Endothelial cell of umbilical vein (primary cell): ENCODE measurements around the gene OSBPL5. TPM values are rescaled to one million over a fixed set of nuclear protein-coding genes. Genes with fewer than 3 reads are reported as not detected.

Experiments used
- BruUV-seq: library from RNA; stranded (reverse); fragments of 400-500 nt; replicated peaks from 2 replicates; lab custom pipeline; 2021; lab: Mats Ljungman, UMichigan
- CTCF ChIA-PET: fragments of 300-600, 350-600 bp; sonication (Branson Sonifier 250); formaldehyde crosslinking; loops from one replicate; lab custom pipeline; 2021; ENCODE audit warnings: antibody characterized with exemption, inconsistent platforms; lab: Charles Lee
- POLR2A ChIA-PET: fragments of 300-600, 350-600 bp; sonication (Branson Sonifier 250); formaldehyde crosslinking; loops from one replicate; lab custom pipeline; 2021; ENCODE audit warnings: antibody characterized with exemption, inconsistent platforms; lab: Charles Lee
- DNase-seq: peaks from one replicate; pipeline ENCODE4 v3.0.0-alpha.2; 2011; ENCODE audit warnings: low read depth, low spot score
- FAIRE-seq: peaks from 2 replicates; lab custom pipeline; 2011; peaks lifted over from hg19 to GRCh38; lab: Jason Lieb, UNC
- H2AFZ ChIP-seq: 2 replicates; pipeline ENCODE4 v1.6.0; 2012; ENCODE audit warnings: low read depth, low read length, control low read depth, inconsistent platforms
- H3K27ac ChIP-seq: 2 replicates; pipeline ENCODE4 v1.5.1; 2011; ENCODE audit warnings: low read depth, mild to moderate bottlenecking, control low read depth, low read length, moderate library complexity; ENCODE audit not compliant: insufficient read depth
- H3K27me3 ChIP-seq, 2 experiments: 2 replicates each; pipeline versions ENCODE4 v1.6.0 to v1.6.1; 2011; ENCODE audit warnings: low read length in 2 of 2, mixed read lengths in 1 of 2; ENCODE audit not compliant: control insufficient read depth in 2 of 2, insufficient read depth in 2 of 2
- H3K36me3 ChIP-seq, 2 experiments: 2 replicates in 1 of 2; 3 replicates in 1 of 2; pipeline ENCODE4 v1.5.1; 2011; ENCODE audit warnings: low read length in 2 of 2, mild to moderate bottlenecking in 1 of 2, moderate library complexity in 1 of 2; ENCODE audit not compliant: control insufficient read depth in 2 of 2, insufficient read depth in 2 of 2; ENCODE audit errors: extremely low read depth in 1 of 2
- H3K4me1 ChIP-seq: 3 replicates; pipeline ENCODE4 v1.5.1; 2011; ENCODE audit warnings: mild to moderate bottlenecking, low read length; ENCODE audit not compliant: control insufficient read depth, insufficient read depth; ENCODE audit errors: extremely low read depth
- H3K4me2 ChIP-seq: 2 replicates; pipeline ENCODE4 v1.6.1; 2011; ENCODE audit warnings: low read length, control low read depth, mixed read lengths; ENCODE audit not compliant: insufficient read depth
- H3K4me3 ChIP-seq, 3 experiments: fragments of 200-600 bp in 1 of 3; sonication (generic), shearing (Covaris generic) in 1 of 3; replicated peaks in 1 of 3; 2 replicates each; pipeline ENCODE4 v1.5.1; 2011 to 2016; ENCODE audit warnings: control low read depth in 3 of 3, low read length in 3 of 3, mild to moderate bottlenecking in 2 of 3, inconsistent platforms in 1 of 3, low read depth in 1 of 3, moderate library complexity in 1 of 3; ENCODE audit not compliant: insufficient read depth in 1 of 3
- H3K79me2 ChIP-seq: 2 replicates; pipeline ENCODE4 v1.6.0; 2012; ENCODE audit warnings: low read length, inconsistent platforms; ENCODE audit not compliant: control insufficient read depth, insufficient read depth
- H3K9ac ChIP-seq: replicated peaks from 2 replicates; pipeline ENCODE3; 2011; ENCODE audit warnings: low read length, control low read depth; ENCODE audit not compliant: insufficient read depth; ENCODE audit errors: extremely low read depth
- H3K9me1 ChIP-seq: replicated peaks from 3 replicates; pipeline ENCODE4 v1.6.0; 2011; ENCODE audit warnings: mild to moderate bottlenecking, low read length; ENCODE audit not compliant: control insufficient read depth, insufficient read depth; ENCODE audit errors: extremely low read depth
- H3K9me3 ChIP-seq: replicated peaks from 2 replicates; pipeline ENCODE4 v1.5.1; 2012; ENCODE audit warnings: low read length, inconsistent platforms; ENCODE audit not compliant: control insufficient read depth, insufficient read depth
- H4K20me1 ChIP-seq: replicated peaks from 2 replicates; pipeline ENCODE3; 2011; ENCODE audit warnings: mild to moderate bottlenecking, low read length; ENCODE audit not compliant: control insufficient read depth, insufficient read depth; ENCODE audit errors: extremely low read depth
- EZH2 ChIP-seq: IDR thresholded peaks from 2 replicates; pipeline ENCODE4 v1.6.1; 2012; ENCODE audit warnings: borderline replicate concordance, low read depth, mild to moderate bottlenecking, moderate library complexity, low read length, inconsistent platforms; ENCODE audit not compliant: severe bottlenecking
- FOS ChIP-seq: IDR thresholded peaks from 2 replicates; pipeline ENCODE4 v1.6.1; 2011; ENCODE audit warnings: mild to moderate bottlenecking, low read length, moderate library complexity, borderline replicate concordance; ENCODE audit not compliant: insufficient read depth
- GATA2 ChIP-seq: IDR thresholded peaks from 2 replicates; pipeline ENCODE4 v1.7.0; 2011; ENCODE audit warnings: low read depth, mild to moderate bottlenecking, moderate library complexity, mixed read lengths, low read length; ENCODE audit not compliant: insufficient read length, insufficient read depth
- JUN ChIP-seq: IDR thresholded peaks from 2 replicates; pipeline ENCODE4 v1.6.1; 2011; ENCODE audit warnings: borderline replicate concordance, low read depth; ENCODE audit not compliant: insufficient read length, insufficient read depth
- MYC ChIP-seq: IDR thresholded peaks from one replicate; pipeline ENCODE4 v1.6.1; 2011; ENCODE audit warnings: mild to moderate bottlenecking, low read depth, low read length
- POLR2A ChIP-seq: IDR thresholded peaks from 2 replicates; pipeline ENCODE4 v1.6.1; 2012; ENCODE audit warnings: low read depth, mild to moderate bottlenecking, control low read depth, low read length
- POLR2AphosphoS5 ChIP-seq: IDR thresholded peaks from 2 replicates; pipeline ENCODE4 v1.6.1; 2012; ENCODE audit warnings: low read depth, mild to moderate bottlenecking, control low read depth, low read length, moderate library complexity; ENCODE audit not compliant: insufficient read depth
- dilution Hi-C: fragments of 300-500 bp; cut with MboI; formaldehyde crosslinking; loops from one replicate; pipeline ENCODE4 v1.15.0; 2019; ENCODE audit warnings: low sequenced_read_pairs; ENCODE audit not compliant: extremely low pct_ligation_motif_present
- intact Hi-C: fragments of 100-400 bp; cut with micrococcal nuclease; formaldehyde crosslinking; loops from one replicate; pipeline ENCODE4 v1.10.0; 2022
- polyA plus RNA-seq, 4 experiments: library from polyadenylated mRNA; depleted of rRNA in 3 of 4; stranded (reverse) in 3 of 4; unstranded in 1 of 4; fragments of >200 nt; gene quantifications; 2 replicates each; pipeline versions ENCODE4 v1.2.1 to v1.2.3, GENCODE V29; 2011 to 2012; ENCODE audit warnings: missing spikeins in 1 of 4
- total RNA-seq: library from RNA; stranded (reverse); gene quantifications from 2 replicates; pipeline ENCODE4 v1.2.3, GENCODE V29; 2021
- TF ChIP-seq, protein P1 (sequence below), 2 donors: IDR thresholded peaks; 1 replicate in 1 of 2; 2 replicates in 1 of 2; pipeline ENCODE4 v1.5.1; 2011; ENCODE audit warnings: low read length in 2 of 2, mild to moderate bottlenecking in 2 of 2, moderate library complexity in 2 of 2, control low read depth in 1 of 2, inconsistent platforms in 1 of 2, low read depth in 1 of 2; ENCODE audit not compliant: insufficient read depth in 1 of 2; ENCODE audit errors: extremely low read depth in 1 of 2
- TF ChIP-seq, protein P2 (sequence below): IDR thresholded peaks from 2 replicates; pipeline ENCODE4 v1.6.1; 2011; ENCODE audit not compliant: insufficient read depth, insufficient read length

Gene OSBPL5
- total and polyA plus RNA-seq, 2 donors (not counting 3 experiments of a cell fraction or from before 2014, with no cell fraction given): 8.7 to 37.7 TPM

DNA sequence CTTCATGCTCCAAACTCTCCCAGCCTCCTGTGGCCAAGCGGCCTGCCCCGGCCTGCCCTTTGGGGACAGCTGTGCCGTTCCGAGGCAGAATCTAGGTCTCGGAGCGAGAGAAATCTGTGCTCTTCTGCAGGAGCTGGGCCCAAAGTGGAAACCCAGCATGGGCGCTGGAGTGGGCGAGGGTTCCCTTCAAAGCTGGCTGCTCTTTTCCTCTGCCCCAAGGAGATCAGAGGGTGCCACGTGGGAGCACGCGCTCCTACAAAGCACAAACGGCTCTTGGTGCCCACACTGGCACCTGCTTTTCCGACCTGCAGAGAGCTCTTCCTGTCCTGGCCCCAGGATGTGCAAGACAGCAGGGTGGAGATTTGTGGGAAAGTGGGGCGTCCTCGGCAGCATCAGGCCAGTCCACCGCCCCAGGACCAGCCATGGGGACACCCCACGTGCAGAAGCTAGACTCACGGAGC lies 6.9 kb downstream of the OSBPL5 start:
- Histone ChIP-seq H3K79me2 (peaks cover 50% of the 10 kb centered on the region), H3K4me3 (no peak overlapping the region), H4K20me1 (no peaks in the 10 kb centered on the region), H2AFZ (no peak overlapping the region), H3K4me2 (no peak overlapping the region), H3K4me1 (peaks cover 4% of the 10 kb centered on the region), H3K9me3 (no peaks in the 10 kb centered on the region), H3K9ac (no peak overlapping the region), H3K9me1 (no peaks in the 10 kb centered on the region), H3K36me3 (no peaks in the 10 kb centered on the region), H3K27ac (no peak overlapping the region), H3K27me3 (no peaks in the 10 kb centered on the region)
- FAIRE-seq (no peak), DNase-seq (no peak)
- dilution Hi-C loops: no loop called here
- ChIA-PET CTCF (interaction anchor here (1.4 kb wide), 1 partner anchor 66 kb away, joined by 5 read pairs; no protein-coding TSS in a partner anchor), POLR2A (no interaction called here)
- no TSS peak for BruUV-seq
- intact Hi-C loops: no loop called here
- TF ChIP-seq POLR2A (no peak), MYC (no peak), FOS (no peak), EZH2 (no peak), GATA2 (no peak), JUN (no peak), POLR2AphosphoS5 (no peak)
- TF ChIP-seq, protein P1, sequence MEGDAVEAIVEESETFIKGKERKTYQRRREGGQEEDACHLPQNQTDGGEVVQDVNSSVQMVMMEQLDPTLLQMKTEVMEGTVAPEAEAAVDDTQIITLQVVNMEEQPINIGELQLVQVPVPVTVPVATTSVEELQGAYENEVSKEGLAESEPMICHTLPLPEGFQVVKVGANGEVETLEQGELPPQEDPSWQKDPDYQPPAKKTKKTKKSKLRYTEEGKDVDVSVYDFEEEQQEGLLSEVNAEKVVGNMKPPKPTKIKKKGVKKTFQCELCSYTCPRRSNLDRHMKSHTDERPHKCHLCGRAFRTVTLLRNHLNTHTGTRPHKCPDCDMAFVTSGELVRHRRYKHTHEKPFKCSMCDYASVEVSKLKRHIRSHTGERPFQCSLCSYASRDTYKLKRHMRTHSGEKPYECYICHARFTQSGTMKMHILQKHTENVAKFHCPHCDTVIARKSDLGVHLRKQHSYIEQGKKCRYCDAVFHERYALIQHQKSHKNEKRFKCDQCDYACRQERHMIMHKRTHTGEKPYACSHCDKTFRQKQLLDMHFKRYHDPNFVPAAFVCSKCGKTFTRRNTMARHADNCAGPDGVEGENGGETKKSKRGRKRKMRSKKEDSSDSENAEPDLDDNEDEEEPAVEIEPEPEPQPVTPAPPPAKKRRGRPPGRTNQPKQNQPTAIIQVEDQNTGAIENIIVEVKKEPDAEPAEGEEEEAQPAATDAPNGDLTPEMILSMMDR (IDR thresholded peaks at IDR 0.05; ENCODE audit: extremely low read depth in 1 of 2, insufficient read depth in 1 of 2, low read depth in 1 of 2, low read length in 2 of 2): no peak
- TF ChIP-seq, protein P2, sequence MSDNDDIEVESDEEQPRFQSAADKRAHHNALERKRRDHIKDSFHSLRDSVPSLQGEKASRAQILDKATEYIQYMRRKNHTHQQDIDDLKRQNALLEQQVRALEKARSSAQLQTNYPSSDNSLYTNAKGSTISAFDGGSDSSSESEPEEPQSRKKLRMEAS: no peak
